HG02798 (cell line): ENCODE data around the gene DOK5.

Source experiments
- ATAC-seq: cut with Tn5 transposase; IDR thresholded peaks from one replicate; pipeline ENCODE4 v1.9.1; 2021; ENCODE audit warnings: mild to moderate bottlenecking; ENCODE audit not compliant: unreplicated experiment, poor library complexity

Gene DOK5

DNA sequence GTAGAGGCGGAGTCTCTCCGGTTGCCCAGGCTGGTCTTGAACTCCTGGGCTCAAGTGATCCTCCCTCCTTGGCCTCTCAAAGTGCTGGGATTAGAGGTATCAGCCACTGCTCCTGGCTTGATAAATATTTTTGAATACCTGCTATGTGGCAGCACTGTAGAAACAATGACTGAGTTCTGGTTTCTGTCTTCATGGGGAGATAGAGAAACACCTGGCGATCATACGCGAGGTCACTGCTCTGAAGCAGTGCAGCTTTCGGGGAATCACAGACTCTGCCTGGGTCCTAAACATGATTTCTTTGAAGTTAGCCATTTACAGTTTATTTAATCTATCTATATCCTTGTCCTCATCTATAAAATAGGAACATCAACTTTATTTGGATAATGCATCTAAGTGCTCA is 31.2 kb downstream of the DOK5 start:
- ATAC-seq: no peak

DNA sequence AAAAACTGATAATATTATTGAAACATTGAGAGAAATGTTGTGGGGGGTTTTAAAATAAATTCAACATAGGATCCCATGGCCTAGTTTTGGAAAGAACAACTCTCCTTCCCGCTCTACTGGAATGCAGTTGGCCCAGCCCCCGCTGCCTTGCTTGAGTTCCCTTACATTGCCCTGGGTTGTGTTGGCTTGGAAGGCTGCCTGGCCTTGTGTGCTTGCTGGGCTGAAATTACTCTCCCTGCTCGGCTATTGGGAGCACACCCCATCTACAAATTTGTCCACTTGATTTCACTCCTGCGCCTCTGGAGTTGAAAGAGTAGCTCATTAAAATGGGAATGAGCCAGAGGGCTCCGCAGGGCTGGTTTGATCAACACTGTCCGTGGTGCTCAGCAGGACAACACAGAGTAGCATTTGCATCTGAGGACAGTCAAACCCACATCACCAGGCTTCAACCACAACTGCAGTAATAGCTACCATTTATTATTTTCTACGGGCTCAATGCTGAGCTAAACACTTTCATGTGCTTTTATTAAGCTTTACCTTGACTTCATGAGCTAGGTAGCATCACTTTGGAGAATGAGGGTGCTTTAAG is 35.2 kb downstream of the DOK5 start:
- no peak for ATAC-seq

DNA sequence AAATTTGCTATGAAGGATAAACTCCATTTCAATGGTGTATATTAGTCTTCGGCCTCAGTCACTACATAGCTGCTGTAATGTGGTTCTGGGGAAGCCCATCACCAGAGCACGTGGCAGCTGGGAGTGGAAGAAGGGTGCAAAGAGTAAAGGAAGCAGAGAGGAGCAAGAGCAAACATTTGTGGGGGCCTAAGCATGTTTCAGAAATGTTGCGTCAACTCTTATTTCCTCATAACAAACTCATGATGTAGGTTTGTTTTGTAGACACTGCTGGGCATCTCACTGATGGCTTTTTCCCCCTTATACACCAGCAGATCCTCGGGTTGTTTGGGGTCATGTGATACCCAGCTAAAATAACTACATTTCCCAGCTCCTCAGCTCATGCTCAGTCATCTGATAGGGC is 37.3 kb downstream of the DOK5 start:
- no peak for ATAC-seq

DNA sequence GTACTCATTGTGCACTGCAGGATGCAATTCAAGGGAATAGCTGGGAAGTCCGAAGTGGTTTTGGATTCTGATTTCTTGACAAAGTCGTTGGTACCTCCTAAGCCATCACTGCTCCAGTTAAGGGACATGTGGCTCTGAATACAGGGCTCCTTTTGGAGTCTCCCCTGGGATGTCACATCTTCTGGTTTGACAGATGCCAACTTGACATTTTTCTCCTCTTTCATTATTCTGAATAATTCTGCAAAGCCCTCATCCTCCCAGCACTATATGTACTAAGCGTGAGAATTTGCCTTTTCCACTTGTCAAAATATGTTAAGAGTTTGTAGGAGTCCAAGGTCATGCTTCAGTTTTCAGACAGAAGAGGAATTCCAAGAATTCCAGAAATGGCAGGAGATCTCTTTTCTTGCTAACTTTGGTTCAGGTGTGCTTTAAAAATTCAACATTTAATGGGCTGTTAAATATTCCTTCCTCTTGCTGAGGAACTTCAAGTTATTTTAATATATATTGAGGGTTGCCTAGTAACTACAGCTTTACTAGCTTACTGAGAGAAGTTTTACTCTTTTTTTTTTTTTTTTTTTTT is 38.7 kb downstream of the DOK5 start:
- ATAC-seq: no peak

DNA sequence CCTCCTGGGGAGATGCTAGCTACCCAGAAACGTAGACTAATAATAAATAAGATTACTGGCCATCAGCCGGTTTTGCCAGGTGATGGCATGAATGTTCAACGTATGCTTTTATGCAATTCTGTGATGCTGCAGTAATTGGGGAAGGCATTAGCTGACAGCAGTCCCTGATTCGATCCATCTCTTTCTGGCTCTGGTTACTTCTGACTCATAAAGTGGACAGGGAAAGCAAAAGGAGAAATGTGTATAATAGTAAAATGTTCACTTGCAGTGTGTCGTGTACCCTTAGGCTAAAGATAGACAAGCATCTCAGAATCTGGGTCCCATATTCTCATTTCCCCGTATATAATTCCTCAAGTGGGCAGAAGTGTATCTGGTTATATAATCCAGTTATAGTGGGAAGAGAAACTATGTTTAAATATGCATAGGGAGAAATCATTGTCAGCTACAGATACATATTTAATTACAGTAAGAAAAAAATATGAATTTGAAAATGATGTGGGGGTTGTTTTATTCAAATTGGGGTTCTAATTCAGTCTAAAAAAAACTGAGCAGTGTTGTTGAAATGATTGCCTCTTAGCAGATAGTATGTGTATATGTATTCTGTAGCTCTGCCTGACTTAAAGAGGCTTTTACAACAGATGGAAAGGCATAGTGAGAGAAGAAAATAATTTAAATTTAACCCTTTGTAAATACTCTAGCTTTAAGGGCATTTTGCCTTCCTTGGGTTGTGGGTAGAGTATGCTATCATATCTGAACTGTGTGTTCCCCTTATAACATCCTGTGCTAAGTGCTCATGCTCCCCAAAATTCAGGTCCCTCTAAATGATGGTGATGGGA is 40.6 kb downstream of the DOK5 start:
- no peak for ATAC-seq

DNA sequence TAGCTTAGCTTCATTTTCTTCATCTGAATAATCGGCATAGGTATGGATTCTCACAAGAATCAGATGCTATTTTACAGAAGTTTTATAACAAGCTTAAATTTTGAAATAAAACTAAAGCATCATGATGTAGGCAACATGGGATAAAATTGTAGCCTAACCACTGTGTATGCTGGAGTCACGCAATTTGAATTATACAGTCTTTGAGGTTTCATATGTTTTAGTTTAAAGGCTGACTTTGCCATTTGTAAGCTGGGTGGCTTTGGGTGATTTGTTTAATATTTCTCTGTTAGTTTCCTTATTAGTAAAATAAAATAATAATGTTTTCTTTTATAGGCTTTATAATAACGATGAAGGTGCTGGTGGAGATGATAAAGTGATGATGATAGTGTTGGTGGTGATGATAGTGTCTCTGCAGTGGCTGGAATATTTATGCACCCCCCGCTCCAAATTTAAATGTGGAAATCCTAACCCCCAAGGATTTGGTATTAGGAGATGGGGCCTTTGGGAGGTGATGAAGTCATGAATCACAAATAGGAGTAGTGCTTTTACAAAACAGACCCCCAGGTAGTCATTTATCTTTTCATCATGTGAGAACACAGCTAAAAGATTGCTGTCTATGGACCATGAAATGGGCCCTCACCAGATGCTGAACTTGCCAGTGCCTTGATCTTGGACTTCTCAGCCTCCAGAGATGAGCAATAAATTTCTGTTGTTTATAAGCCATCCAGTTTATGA is 42.0 kb downstream of the DOK5 start:
- no peak for ATAC-seq

DNA sequence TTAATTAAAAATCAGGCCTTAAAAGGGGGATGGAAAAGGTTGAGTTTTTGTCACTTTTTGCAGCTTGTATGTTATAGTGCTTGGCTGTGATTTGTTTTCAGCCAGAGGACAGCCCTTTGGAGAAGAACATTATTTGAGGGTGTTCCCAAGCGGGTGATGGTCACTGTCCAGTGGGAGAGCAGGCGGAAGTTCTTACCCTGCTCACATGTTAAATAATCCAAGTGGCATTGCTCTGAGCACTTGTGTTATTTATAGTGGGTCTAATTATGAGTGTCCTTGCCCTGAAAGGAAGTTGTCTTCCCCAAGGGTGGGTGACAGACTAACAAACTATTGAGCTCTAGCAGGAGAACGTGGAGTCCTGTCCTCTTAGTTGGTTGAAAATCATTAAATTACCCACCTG is 49.5 kb downstream of the DOK5 start:
- no peak for ATAC-seq

DNA sequence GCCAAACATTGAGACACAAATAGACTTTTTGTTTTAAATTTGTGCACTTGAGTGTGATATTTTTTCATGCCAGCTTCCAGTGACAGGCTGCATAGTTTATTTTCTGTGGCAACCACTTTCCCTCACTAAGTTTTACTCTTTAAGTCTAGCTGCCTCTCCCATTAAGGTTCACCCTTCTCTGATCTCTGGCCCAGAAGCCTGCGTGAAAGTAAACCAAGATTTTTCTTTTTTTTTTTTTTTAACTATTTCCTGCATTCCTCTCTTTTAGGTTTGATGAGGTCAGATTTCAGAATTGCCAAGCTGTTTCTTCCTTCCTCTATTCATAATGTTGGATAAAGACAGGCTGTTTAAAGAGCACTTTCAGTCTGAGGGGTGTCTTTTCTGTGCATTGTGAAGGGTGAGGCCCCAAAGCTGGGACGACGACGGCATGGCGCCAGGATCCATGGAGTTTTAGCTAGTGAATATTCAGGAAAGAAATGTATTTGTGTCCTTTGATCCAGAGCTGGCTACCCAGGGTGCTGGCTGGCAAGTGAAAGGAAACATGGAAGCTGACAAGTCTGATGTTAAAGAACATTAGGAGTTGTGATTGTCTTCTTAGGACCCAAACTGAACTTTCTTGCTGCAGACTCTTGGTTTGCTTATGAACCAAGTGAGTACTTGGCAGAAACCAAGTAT is 50.7 kb downstream of the DOK5 start:
- no peak for ATAC-seq

DNA sequence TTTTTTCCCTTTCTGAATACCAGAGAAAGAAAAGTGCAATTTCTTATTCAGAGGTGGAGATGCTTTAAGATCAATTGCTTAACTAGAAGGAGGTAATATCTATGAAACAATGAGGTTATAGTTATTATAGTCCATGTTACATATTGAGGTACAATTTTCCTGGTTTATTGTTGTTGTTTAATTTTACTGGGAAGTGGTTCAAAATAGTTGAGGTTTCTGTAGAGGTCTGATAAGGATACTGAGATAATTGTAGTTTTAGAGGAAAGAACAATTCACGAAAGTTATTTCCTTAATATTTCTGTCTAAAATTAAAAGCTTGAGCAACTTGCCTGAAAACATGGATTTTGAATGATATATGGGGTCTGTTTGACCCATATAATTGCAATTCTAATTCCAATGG is 51.4 kb downstream of the DOK5 start:
- no peak for ATAC-seq

DNA sequence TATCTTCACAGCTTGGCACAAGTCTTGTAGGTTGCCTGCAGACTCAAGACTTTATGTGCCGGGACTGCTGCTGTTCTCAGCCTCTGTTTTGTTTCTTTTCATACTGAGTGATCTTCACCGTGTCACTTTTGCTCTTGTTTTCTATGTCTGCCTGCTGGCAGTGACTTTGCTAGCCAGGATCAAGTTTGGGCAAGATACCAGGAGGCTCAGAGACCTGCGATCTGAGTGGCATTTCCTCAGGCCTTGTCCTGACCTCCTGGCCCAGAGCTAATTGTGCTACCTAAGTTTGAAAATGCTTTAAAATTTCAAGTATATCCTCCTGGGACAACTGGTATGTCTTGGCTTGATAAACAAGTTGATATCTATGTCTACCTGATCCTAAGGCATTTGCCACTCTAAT is 57.2 kb downstream of the DOK5 start:
- no peak for ATAC-seq

DNA sequence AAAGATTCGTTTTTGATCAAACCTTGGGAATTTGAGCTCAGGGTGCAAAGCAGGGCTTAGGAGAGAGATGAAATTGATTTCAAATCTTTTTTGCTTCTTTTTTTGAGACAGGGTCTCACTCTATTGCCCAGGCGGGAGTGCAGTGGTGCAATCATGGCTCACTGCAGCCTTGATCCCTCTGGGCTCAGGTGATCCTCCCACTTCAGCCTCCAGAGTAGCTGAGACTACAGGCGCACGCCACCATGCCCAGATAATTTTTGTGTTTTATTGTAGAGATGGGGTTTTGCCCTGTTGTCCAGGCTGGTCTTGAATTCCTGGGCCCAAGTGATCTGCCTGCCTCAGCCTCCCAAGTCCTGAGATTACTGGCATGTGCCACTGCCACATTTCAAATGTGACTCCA is 58.7 kb downstream of the DOK5 start:
- ATAC-seq: no peak

DNA sequence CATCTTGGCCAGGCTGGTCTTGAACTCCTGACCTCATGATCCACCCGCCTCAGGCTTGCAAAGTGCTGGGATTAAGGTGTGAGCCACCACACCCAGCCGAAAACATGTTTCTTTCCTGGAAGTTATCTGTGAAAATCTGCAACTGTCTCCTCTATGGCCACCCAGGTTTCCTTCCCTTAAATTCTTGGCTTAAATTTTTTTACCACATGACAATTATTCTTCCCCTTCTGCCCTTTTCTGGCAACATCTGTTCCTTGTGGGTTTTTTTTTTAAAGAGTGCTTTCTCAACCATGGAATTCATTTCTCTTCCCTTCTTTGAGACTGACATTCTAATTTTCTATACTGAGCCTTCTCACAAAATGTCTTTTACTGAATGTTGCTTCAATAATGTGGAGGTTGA is 59.6 kb downstream of the DOK5 start:
- no peak for ATAC-seq

DNA sequence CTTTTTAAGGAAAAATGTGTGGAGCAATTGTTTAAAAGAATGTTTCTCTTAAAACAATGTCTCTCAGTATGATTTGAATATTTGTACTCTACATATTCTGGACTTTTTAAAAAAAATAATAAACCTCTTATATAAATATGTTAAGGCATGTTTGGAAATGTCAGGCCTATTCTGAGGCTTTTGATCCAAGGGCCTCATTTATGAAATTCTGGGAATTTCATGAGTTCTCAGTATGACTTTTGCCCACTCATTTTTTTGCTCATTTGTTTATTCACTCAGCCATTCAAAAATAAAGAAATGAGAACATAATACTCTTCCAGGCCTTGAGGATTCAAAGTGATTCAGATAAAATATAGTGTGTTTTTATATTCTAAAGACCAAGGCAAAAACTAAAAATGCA is 60.4 kb downstream of the DOK5 start:
- ATAC-seq: no peak

DNA sequence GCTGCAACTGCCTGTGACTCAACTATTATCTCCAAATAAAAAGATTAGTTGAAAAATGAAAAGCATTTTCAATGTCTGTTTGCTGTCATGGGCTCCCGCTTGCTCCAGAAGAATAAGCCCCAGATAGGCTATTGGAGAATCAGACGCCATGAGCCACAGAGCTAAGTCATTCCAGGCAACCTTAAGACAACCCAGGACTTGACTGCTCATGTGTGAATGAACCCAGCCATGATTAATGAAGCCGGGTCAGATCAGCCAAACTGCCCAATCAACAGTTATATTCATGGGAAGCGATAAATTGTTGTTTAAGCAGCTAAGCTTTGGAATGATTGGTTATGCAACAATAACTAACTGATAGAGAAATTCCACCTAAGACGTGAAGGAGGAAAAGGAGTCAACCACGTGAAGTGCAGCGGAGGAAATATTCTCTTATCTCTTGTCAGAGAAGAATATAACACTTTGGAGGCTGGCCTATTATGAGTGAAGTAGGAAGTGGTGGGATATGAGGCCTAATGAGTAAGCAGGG is 64.2 kb downstream of the DOK5 start:
- ATAC-seq: no peak

DNA sequence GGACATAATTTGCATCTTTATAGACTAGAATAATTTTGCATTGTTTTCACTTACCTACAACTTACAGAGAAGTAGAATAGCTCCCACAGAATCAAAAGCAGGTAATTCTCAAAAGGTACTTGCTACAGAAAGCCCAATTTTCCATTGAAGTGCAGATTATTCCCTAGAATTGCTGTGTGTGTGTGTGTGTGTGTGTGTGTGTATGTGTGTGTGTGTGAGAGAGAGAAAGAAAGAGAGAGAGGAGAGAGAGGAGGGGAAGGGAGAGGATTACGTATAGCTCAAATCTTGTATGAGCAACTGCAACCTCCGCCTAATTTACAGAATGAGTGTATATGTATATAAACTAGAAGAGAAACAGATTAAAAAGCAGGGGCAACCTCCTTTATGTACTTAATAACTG is 68.0 kb downstream of the DOK5 start:
- ATAC-seq: no peak

DNA sequence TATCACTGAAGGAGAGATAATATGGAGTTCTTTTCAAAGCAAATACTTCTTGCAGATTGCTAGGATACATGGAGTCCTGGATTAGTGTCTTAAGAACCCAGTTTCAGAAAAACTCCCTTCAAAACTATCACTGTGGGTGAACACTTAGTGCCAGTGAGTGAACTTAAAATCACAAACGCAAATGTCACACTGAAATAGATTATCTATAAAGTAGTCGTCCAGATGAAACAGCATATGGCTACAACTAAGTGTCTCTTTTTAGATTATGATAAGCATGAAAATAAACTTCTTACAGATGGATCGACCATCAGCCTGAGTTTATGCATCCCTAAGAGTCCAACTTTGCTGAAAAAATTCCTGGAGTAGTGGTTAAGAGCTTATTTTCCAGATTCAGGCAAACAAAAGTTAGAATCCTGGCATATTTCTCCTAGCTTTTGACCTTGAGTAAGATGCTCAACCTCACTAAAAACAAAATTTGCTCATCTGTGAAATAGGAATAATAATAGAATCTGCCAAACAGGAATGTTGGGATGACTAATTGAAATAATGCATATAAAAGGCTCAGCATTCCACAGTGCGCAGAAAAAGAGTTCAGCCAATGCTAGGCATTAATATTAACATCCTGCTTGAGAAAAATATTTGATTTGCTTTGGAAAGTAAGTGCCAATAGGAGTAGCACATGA is 70.4 kb downstream of the DOK5 start:
- no peak for ATAC-seq

DNA sequence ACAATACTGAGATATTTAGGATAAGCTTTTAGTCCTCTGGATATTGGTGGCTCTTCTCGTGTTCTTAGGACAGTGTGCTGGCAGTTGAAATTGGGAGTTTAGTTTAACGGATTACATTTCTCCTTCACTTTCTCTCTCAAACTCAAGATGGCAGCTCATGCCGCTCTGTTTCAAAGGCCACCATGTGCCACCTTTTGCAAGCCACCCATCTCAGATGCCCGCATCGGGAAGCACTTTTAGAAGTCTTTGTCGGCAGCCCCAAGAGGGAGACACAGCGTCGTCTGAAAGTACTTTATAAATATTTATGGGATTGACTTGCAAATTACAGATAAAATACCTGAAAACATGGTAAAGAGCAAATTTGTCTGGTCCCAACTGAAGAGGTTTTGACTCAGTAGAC is 73.5 kb downstream of the DOK5 start:
- ATAC-seq: no peak

DNA sequence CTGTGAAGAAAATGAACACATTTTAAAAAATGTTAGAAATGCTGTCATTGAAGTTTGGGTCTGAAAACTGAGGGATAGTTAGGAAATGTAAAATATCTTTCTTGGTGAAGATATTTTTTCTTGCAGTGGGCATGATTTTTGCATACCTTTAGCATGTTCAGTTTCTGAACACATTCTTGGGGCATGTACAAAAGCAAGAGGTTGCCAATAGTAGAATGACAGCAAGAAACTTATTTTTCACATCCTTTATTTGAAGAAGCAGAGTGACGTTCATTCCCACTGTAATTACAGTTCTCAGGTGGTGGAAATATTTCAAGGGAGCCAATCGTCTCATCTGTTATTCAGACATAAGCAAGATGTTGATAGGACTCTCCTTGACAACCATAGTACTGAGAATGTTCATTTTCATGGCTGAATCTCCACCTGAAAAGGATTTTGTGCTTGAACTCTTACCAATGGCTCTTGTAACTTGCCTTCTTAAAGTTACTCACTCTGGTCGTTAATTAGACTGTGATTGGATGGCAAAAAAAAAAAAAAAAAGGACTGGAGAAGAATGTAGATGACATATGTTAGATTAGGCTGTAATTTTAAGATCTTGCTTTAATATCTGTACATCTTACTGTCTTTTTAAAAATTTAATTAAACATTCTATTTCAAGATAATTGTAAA is 74.4 kb downstream of the DOK5 start:
- ATAC-seq: no peak

DNA sequence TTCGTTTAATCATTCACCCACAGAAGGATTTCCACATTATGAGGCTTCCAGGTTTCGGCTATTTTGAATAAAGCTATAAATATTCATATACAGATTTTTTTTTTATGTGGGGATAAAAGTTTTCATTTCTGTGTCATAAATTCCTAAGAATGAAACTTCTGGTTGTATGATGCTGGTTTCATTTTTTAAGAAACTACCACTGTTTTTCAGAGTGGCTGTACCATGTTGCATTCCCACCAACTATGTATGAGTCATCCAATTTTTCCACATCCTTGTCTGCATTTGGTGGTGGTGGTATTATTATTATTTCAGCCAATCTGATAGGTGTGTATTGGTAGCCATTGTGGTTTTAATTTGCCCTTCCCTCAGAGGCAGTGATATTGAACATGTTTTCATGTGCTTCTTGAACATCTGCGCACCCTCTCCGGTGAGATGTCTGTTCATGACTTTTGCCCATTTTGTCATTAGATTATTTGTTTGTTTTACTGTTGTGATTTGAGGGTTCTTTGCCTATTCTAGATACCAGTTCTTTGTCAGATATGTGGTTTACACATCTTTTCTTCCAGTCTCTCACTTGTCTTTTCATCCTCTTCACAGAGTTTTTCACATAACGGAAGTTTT is 75.5 kb downstream of the DOK5 start:
- ATAC-seq: no peak
